NOMO-1 treated with DMSO at 0.1 percent for 48 hours (cell line): ENCODE data around the gene EZH1.
A peak's percentile ranks its signal among the peaks of the same experiment; 100 is the strongest.
"Not testable (repeated sequence)": the region's sequence is repeated elsewhere in the genome, so short reads cannot be mapped to it uniquely, and the experiment has no call there.

ENCODE experiments used
- DNase-seq: peaks from one replicate; lab custom pipeline; 2025; ENCODE audit not compliant: unreplicated experiment; lab: John Stamatoyannopoulos, UW

Gene EZH1

DNA sequence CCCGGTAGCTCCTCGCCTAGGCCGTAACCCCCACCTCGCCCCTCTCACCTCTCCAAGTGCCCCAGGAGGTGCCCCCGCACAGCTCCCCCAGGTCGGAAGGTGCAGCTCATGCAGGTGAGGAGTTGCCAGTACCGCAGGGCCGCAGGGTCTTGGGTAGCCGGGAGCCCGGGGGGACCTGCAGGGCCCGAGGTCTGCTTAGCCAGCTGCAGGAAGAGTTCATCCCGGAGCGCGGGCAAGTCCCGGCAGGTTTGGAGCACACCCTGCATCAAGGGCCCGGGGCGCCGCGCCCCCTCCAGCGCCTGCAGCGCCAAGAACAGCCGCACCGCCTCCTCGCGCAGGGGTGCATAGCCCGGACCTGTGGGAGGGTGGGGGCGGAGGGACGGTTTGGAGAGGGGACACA, 72.8 kb downstream of the EZH1 start:
- DNase-seq: no peak

DNA sequence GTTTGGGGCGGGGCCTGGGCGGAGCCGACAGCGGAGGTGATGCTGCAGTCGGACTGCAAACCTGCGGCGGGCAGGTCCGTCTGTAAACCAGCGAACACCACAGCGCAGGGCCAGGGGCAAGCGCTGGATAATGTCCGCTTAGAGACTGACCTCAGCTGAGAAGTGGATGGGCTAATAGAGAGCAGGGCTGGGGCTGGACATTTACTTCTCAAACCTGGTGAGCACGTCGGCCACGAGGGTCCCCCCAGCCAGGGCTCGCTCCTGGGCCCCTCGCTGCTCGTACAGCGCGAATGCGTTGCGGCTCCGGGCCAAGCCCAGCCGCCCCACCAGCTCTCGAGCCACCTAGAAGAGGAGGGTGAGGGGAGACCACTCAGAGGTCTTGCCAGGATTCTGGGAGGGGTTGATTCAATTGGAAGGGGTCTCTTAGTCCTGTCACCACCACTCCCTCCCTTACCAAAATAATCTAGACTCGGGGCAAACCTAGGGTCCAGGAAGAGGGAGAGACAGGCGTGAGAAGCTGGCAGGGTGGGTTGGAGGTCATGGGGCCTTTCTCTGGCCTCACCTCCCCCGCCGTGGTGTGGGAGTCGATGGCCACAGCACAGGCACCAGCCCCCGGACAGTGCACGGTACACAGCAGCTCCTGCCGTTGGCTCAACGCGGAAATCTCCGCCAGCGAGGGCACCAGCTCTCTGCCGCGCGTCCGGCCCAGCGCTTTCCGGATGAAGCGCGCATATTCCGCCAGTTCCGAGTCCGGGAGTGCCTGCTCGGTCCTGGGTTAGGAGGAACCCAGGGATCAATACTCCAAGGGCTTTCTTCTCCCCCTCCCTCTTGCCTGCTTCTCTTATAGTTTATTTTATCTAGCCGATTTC, 73.8 kb downstream of the EZH1 start:
- DNase-seq: no peak

- no peak for DNase-seq
These were observed 74.7 kb downstream of the EZH1 start for GRCh38 chr17:42669977-42670788.

GRCh38 chr17:42669705-42669976, 75.2 kb downstream of the EZH1 start:
- DNase-seq: no peak

GRCh38 chr17:42667088-42667951, 77.5 kb downstream of the EZH1 start:
- DNase-seq: no peak

DNA sequence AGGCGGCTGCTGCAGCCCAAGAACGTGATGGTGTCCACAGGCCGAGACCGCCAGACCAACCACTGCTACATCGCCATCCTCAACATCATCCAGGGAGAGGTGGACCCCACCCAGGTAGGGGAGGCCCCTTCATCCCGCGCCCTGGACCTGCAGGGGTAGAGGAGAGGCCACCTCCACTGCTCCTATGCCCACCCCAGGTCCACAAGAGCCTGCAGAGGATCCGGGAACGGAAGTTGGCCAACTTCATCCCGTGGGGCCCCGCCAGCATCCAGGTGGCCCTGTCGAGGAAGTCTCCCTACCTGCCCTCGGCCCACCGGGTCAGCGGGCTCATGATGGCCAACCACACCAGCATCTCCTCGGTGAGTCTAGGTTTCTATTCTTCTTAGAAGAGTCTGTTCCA, 78.7 kb downstream of the EZH1 start:
- not testable (repeated sequence) for DNase-seq

GRCh38 chr17:42665581-42666001, 79.2 kb downstream of the EZH1 start:
- DNase-seq: no peak

- DNase-seq: no peak
These were observed 84.0 kb downstream of the EZH1 start for GRCh38 chr17:42660692-42661345.

GRCh38 chr17:42659932-42660274, 84.9 kb downstream of the EZH1 start:
- not testable (repeated sequence) for DNase-seq

GRCh38 chr17:42659079-42659931, 85.5 kb downstream of the EZH1 start, which contains the start of gene TUBG2:
Gene TUBG2 (plus strand): TSS chr17:42659284. CDS start chr17:42659504, 220 bp downstream.
- DNase-seq: peak; percentile 44

GRCh38 chr17:42657824-42658588, 86.8 kb downstream of the EZH1 start:
- no peak for DNase-seq

- DNase-seq: no peak
These were observed 89.3 kb downstream of the EZH1 start for GRCh38 chr17:42655528-42655927.

- no peak for DNase-seq
These were observed 91.4 kb downstream of the EZH1 start for GRCh38 chr17:42653179-42654124.

DNA sequence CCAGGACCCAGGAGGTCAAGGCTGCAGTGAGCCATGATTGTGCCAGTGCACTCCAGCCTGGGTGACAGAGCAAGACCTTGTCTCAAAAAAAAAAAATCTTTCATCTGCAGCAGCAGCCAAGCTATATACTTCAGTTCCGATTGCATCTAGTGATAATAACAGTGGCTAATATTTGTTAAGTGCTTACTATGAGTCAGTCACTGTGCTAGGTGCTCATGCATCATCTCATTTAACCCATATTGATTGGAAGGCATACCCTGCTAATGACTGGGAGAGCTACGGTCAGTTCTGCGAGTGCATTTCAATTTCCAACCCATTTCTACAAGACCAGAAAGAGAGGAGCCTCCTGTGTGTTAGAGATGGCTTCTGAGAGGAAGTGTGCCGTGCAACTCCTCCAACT, 93.4 kb downstream of the EZH1 start:
- DNase-seq: peak; percentile 63
